Measurements from ENCODE around the gene GNA12. TPM values are rescaled to one million over a fixed set of nuclear protein-coding genes. Genes with fewer than 3 reads are reported as not detected.

The GNA12 gene
- total and polyA plus RNA-seq, 9 of the 15 experiments (the other 6 are each of a cell fraction or from before 2014, with no cell fraction given), result 0.65 to 32.7 (median 9.6) TPM

DNA sequence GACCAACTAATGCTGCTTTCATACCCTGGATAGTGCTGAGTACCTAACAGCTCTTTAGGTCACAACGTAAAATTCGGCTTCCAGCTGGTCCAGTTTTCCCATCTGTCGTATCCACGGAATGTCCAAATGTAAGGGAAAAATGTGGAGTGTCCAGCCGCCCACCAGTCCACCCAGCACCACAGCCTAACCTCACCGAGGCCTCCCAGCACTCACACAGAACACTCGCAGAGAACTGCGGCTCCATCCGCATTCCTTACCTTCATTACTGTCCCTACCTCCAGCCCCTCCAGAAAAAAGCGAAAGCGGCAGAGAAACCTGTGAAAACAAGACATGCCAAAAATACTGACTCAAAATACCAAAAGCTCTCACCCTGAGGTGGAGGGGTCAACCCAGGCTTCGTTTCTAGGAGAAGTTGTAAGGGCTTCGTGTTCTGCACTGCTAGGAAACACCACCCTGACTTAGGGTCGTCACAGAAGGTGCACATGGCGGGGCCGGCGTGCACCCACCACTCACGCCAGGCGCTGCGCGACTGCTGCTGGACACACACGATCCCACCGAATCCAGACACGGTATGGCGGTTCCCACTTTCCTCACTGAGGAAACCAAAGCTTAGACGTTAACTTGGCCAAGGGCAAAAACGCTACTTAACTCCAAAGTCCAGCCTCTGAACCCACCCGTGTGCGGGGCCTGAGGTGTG is 82.2 kb downstream of the GNA12 start (continued):
- TF ChIP-seq, protein P1, sequence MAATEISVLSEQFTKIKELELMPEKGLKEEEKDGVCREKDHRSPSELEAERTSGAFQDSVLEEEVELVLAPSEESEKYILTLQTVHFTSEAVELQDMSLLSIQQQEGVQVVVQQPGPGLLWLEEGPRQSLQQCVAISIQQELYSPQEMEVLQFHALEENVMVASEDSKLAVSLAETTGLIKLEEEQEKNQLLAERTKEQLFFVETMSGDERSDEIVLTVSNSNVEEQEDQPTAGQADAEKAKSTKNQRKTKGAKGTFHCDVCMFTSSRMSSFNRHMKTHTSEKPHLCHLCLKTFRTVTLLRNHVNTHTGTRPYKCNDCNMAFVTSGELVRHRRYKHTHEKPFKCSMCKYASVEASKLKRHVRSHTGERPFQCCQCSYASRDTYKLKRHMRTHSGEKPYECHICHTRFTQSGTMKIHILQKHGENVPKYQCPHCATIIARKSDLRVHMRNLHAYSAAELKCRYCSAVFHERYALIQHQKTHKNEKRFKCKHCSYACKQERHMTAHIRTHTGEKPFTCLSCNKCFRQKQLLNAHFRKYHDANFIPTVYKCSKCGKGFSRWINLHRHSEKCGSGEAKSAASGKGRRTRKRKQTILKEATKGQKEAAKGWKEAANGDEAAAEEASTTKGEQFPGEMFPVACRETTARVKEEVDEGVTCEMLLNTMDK (IDR thresholded peaks at IDR 0.05; ENCODE audit: borderline replicate concordance, insufficient read depth, low read depth, low read length, poor library complexity, severe bottlenecking), result no peak
- no peak for TF ChIP-seq SNRNP70 (optimal IDR thresholded peaks at IDR 0.05; ENCODE audit: low read depth, low read length)
- TF ChIP-seq ZNF165 (CRISPR knock-in tag; IDR thresholded peaks at IDR 0.05; ENCODE audit: borderline replicate concordance), result no peak
- TF ChIP-seq CAMTA2 (CRISPR knock-in tag; conservative IDR thresholded peaks at IDR 0.05), result no peak

DNA sequence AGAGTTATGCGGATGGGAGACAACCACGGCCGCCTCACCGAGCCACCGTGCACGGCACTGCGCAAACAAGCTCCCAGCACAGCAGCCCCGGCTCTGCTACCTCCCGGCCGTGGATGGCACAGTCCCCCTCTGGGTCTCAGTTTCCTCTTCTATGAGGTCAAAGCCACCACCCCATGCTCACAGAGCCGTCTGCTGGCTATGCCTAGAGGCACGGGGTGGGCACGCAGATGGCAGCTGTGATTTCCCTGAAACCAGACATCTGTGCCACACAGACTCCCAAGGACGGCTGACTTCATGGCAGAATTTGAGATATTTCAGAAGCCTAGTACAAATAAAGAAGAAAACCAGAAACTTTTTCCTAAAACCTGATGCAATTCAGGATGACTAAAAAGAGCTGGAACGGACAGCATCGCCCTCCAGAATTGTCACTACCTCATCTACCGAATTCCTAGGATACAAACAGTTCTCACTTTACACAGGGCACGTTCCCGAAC is 82.9 kb downstream of the GNA12 start:
- Histone ChIP-seq H2AFZ (ENCODE audit: low read depth, low read length) (no peak overlapping the region), H3K9ac (ENCODE audit: insufficient read depth in 1 of 2, low read depth in 2 of 2, low read length in 2 of 2) (no peak overlapping the region), H3K4me3 (no peak overlapping the region), H3K4me1 (replicated peaks in 1 of 2; ENCODE audit: control insufficient read depth in 2 of 2, insufficient read depth in 2 of 2, low read length in 2 of 2) (peaks cover 32 to 57% of the 10 kb centered on the region in 2 experiments), H3K27me3 (ENCODE audit: control insufficient read depth in 2 of 2, insufficient read depth in 2 of 2, low read length in 2 of 2) (no peaks in the 10 kb centered on the region), H3K36me3 (ENCODE audit: control insufficient read depth, insufficient read depth, low read length) (peaks cover 5% of the 10 kb centered on the region; the same call in 1 of the 3 replicates), H3K4me2 (ENCODE audit: insufficient read depth, low read length) (no peak overlapping the region), H3K79me2 (ENCODE audit: control insufficient read depth, insufficient read depth, low read length) (peaks cover 19% of the 10 kb centered on the region; the same call in 2 of the 3 replicates), H3K27ac (ENCODE audit: extremely low read depth, low read depth, low read length) (no peak overlapping the region), H3K9me3 (replicated peaks; ENCODE audit: control insufficient read depth, insufficient read depth, low read depth, low read length) (no peaks in the 10 kb centered on the region), H4K20me1 (replicated peaks; ENCODE audit: control insufficient read depth, insufficient read depth, low read length) (0 out of 2 replicates have a peak, but pooled peaks cover 3% of the 10 kb centered on the region), H3K9me1 (ENCODE audit: control insufficient read depth, insufficient read depth, low read length) (no peaks in the 10 kb centered on the region)
- intact Hi-C loops (cut with micrococcal nuclease) (no loop called here), in situ Hi-C loops (cut with MboI) (no loop called here)
- 97% methylated on average over 17 of the region's 19 CpGs for WGBS (ENCODE audit: insufficient coverage, low coverage, missing lambda C conversion rate)
- ATAC-seq (no peak), FAIRE-seq (no peak), DNase-seq (ENCODE audit: extremely low read depth in 1 of 4, low spot score in 3 of 4) (no peak)
- CTCF ChIA-PET (ENCODE audit: low intra/inter-chr PET ratio), result no interaction called here
- BruUV-seq (replicated peaks), result no TSS peak
- POLR2A ChIA-PET, result interaction anchor here (0.9 to 2.3 kb wide), 4 partner anchors 10 to 82 kb away, joined by 3 to 10 read pairs (median 4); no protein-coding TSS in a partner anchor
- TF ChIP-seq ZNF263 (CRISPR knock-in tag; IDR thresholded peaks at IDR 0.05; ENCODE audit: borderline replicate concordance) (no peak), BHLHE40 (IDR thresholded peaks at IDR 0.05; ENCODE audit: low read length) (no peak), ZNF699 (CRISPR knock-in tag; IDR thresholded peaks at IDR 0.05; ENCODE audit: insufficient replicate concordance) (no peak), RBM22 (IDR thresholded peaks at IDR 0.05; ENCODE audit: low read depth, low read length, poor library complexity, severe bottlenecking) (no peak), HDGF (IDR thresholded peaks at IDR 0.05) (no peak)

All from K562 (cell line).